Karpas-422 (cell line): ENCODE measurements around the gene MEIS2. TPM values are rescaled to one million over a fixed set of nuclear protein-coding genes. Genes with fewer than 3 reads are reported as not detected.
A peak's percentile ranks its signal among the peaks of the same experiment; 100 is the strongest.

ENCODE experiments used
- DNase-seq: peaks from one replicate; pipeline ENCODE4 v3.0.0-alpha.2; 2015
- H2AFZ ChIP-seq: fragments of 200-600 bp; sonication (generic); 2 replicates; pipeline ENCODE4 v1.6.1; 2014; ENCODE audit warnings: antibody characterized with exemption, low read length, mixed read lengths
- H3K27ac ChIP-seq: fragments of 200-600 bp; sonication (generic); 2 replicates; pipeline ENCODE4 v1.5.1; 2014; ENCODE audit warnings: mild to moderate bottlenecking, low read length, moderate library complexity
- H3K27me3 ChIP-seq: fragments of 200-600 bp; sonication (generic); 2 replicates; pipeline ENCODE4 v1.6.1; 2014; ENCODE audit warnings: low read length, mixed read lengths
- H3K36me3 ChIP-seq: fragments of 200-600 bp; sonication (generic); 2 replicates; pipeline ENCODE4 v1.6.1; 2014; ENCODE audit warnings: low read length, mixed read lengths; ENCODE audit not compliant: insufficient read depth
- H3K4me1 ChIP-seq: fragments of 200-600 bp; sonication (generic); 2 replicates; pipeline ENCODE4 v1.6.1; 2014; ENCODE audit warnings: mild to moderate bottlenecking, low read length, mixed read lengths
- H3K4me2 ChIP-seq: fragments of 200-600 bp; sonication (generic); 2 replicates; pipeline ENCODE4 v1.6.1; 2014; ENCODE audit warnings: low read length, low read depth, mild to moderate bottlenecking; ENCODE audit not compliant: poor library complexity, severe bottlenecking
- H3K4me3 ChIP-seq: fragments of 200-600 bp; sonication (generic); 2 replicates; pipeline ENCODE4 v1.5.1; 2014; ENCODE audit warnings: mild to moderate bottlenecking, antibody characterized with exemption, low read length, mixed read lengths
- H3K79me2 ChIP-seq: fragments of 200-600 bp; sonication (generic); 2 replicates; pipeline ENCODE4 v1.6.1; 2014; ENCODE audit warnings: mild to moderate bottlenecking, low read length, mixed read lengths
- H3K9ac ChIP-seq: fragments of 200-600 bp; sonication (generic); 2 replicates; pipeline ENCODE4 v1.6.0; 2014; ENCODE audit warnings: low read length
- H3K9me2 ChIP-seq: fragments of 200-600 bp; sonication (generic), shearing (Covaris generic); replicated peaks from 2 replicates; pipeline ENCODE4 v1.6.0; 2014; ENCODE audit warnings: mild to moderate bottlenecking, low read length, moderate library complexity; ENCODE audit not compliant: insufficient read depth
- H3K9me3 ChIP-seq: fragments of 300-700, 200-600 bp; sonication (generic); 2 replicates; pipeline ENCODE4 v1.6.1; 2014; ENCODE audit warnings: low read length, mixed read lengths
- H4K20me1 ChIP-seq: fragments of 200-600 bp; sonication (generic); 2 replicates; pipeline ENCODE4 v1.6.1; 2014; ENCODE audit warnings: mild to moderate bottlenecking, antibody characterized with exemption, low read length, low read depth; ENCODE audit not compliant: insufficient read depth
- total RNA-seq: library from RNA; depleted of rRNA; stranded (reverse); fragments of >200 nt; shearing (Covaris generic); gene quantifications from 2 replicates; pipeline ENCODE4 v1.2.3, GENCODE V29; 2014; ENCODE audit warnings: low replicate concordance

Gene MEIS2
- total RNA-seq, 1 experiment from 2014 or later, result 68.2 TPM

DNA sequence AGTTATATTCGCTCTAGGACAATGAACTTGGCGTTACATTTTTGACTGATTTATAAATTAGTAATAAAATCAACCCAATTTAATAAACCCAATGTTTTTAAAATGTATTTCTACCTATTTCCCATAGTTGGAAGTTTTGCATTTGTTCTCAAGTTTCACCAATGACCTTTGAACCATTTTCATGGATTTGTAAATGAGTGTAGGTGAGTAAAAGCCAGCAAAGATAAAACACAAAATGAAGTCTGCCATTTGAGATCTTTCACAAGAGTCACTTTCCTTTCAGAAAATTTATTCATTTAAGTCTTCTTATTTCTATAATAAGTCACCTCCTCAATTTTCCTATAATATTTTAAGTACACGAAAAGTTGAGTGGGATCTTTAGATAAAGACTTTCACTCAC lies 92.1 kb downstream of the MEIS2 start:
- Histone ChIP-seq H3K4me3 (no peak overlapping the region), H3K27ac (0 out of 2 replicates have a peak overlapping the region, but pooled peaks have one; percentile 15), H4K20me1 (no peaks in the 10 kb centered on the region), H2AFZ (no peak overlapping the region), H3K4me1 (peaks cover 39% of the 10 kb centered on the region), H3K36me3 (peaks cover 25% of the 10 kb centered on the region), H3K79me2 (peaks cover 86% of the 10 kb centered on the region), H3K9me3 (no peaks in the 10 kb centered on the region), H3K9ac (no peak overlapping the region), H3K27me3 (no peaks in the 10 kb centered on the region), H3K9me2 (no peaks in the 10 kb centered on the region), H3K4me2 (no peak overlapping the region)
- no peak for DNase-seq

DNA sequence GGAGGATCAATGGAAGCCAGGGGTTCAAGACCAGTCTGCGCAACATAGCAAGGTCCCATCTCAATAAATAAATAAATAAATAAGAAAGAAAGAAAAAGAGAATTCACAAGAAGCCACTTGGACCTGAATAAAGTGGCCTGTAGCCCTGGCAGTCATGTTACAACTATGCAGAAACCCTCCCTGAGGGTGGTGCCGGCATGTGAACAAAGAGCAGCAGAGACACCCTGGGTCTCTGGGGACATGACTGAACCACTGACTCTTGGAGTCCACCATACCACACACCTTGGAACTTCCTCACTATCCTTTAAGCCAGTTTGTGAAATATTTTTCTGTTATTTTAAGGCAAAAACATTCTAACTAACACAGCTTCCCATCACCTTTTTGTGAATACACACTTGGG lies 93.0 kb downstream of the MEIS2 start:
- peak overlapping the region; percentile 28; the same call in 1 of the 2 replicates for H3K27ac ChIP-seq
- H3K9me3 ChIP-seq, result no peaks in the 10 kb centered on the region
- no peak overlapping the region for H3K9ac ChIP-seq
- peaks cover 25% of the 10 kb centered on the region for H3K36me3 ChIP-seq
- H4K20me1 ChIP-seq, result no peaks in the 10 kb centered on the region
- no peak overlapping the region for H3K4me2 ChIP-seq
- no peak for DNase-seq
- H2AFZ ChIP-seq, result no peak overlapping the region
- peaks cover 30% of the 10 kb centered on the region for H3K4me1 ChIP-seq
- H3K9me2 ChIP-seq, result no peaks in the 10 kb centered on the region
- H3K79me2 ChIP-seq, result peaks cover 82% of the 10 kb centered on the region
- H3K4me3 ChIP-seq, result no peak overlapping the region
- no peaks in the 10 kb centered on the region for H3K27me3 ChIP-seq

DNA sequence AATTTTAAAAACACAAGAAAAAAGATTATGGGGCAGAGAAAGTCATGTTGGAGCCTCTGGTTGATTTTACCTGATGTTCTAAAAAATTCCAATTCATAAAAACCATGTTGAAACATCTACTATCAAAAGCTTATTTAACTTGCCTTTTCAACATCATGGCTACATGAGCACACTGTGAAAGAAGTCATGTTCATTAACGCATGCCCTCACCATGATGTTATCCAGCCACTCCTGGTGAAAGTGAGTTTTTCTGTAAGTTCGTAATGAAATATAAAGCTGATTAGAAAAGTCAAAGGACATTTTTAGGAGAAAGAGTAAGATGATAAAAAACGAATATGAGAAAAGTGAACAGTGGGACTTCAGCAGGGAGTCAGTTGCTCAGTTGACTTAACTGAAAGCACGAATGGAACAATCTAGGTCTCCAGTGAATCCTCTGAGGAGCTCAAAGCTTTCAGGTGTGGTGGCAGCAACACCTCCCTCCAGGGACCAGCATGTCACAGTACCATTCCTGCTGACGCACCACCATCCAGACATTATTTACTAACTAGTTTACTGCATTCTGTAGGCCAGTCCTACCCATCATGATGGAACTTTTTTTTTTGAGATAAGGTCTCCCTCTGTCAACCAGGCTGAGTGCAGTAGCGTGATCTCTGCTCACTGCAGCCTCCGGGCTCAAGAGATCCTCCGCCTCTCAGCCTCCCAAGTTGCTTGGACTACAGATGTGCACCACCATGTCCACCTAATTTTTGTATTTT lies 95.2 kb downstream of the MEIS2 start:
- DNase-seq, result no peak

DNA sequence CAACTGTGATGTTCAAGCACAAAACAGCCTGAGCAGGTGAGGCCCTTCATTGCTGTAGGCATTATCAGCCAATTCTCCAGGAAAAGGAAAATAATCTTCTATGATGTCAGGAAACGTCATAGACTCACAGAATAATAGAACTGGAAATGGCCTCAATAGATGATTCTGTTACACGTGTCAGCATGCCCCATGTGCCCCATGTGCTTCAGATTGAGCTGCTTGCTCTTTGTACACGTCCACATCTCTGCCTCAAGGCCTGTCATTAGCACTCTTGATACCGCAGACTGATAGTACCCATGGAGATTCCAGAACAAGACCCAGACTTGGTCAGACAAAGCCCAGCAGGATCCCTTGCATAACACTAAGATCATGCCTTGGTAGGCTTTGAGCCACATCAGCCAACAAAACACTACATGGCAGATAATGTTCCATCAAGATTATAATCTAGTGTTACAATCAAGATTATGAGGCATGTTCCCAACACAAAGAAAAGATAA lies 95.9 kb downstream of the MEIS2 start:
- no peak overlapping the region for H3K4me2 ChIP-seq
- no peak overlapping the region for H3K27ac ChIP-seq
- H3K4me1 ChIP-seq, result peaks cover 20% of the 10 kb centered on the region
- no peak overlapping the region for H2AFZ ChIP-seq
- no peaks in the 10 kb centered on the region for H3K9me3 ChIP-seq
- no peak for DNase-seq
- peaks cover 87% of the 10 kb centered on the region for H3K79me2 ChIP-seq
- no peaks in the 10 kb centered on the region for H3K27me3 ChIP-seq
- no peak overlapping the region for H3K9ac ChIP-seq
- H4K20me1 ChIP-seq, result no peaks in the 10 kb centered on the region
- H3K9me2 ChIP-seq, result no peaks in the 10 kb centered on the region
- peaks cover 21% of the 10 kb centered on the region for H3K36me3 ChIP-seq
- no peak overlapping the region for H3K4me3 ChIP-seq

More for the DNA sequence above, 95.2 kb downstream of the MEIS2 start:
- no peaks in the 10 kb centered on the region for H3K27me3 ChIP-seq
- H3K36me3 ChIP-seq, result peaks cover 21% of the 10 kb centered on the region
- H2AFZ ChIP-seq, result no peak overlapping the region
- peaks cover 81% of the 10 kb centered on the region for H3K79me2 ChIP-seq
- no peaks in the 10 kb centered on the region for H3K9me2 ChIP-seq
- peaks cover 15% of the 10 kb centered on the region for H3K4me1 ChIP-seq
- H4K20me1 ChIP-seq, result no peaks in the 10 kb centered on the region
- no peak overlapping the region for H3K4me2 ChIP-seq
- H3K27ac ChIP-seq, result no peak overlapping the region
- H3K9ac ChIP-seq, result no peak overlapping the region
- no peak overlapping the region for H3K4me3 ChIP-seq
- H3K9me3 ChIP-seq, result no peaks in the 10 kb centered on the region

DNA sequence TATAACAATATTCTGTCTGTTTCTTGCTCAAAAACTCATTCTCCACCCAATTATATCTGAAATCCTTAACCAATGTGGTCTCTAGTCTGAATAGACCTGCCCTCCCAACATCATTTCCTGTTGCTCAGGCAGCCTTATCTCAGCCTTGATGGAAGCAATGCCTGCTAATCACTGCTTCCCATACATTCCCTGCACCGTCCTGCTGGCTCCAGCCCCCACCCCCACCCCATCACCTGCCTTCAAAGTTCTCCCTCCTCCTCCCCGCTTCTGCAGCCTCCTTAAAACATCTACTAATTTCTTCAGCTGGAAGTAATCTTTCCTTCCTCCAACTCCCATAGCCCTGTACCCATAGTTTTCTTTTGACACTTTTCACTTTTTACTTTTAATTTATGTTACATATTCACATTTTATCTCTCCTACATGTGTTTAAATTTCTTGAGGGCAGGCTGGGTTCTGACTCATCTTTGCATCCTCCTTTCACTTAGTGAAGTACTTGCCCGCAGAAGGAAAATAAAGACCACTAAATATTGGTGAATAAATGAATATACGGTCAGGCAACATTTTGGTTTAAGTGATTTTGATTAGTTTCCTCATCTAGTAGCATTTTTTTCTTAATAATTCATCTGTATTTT lies 98.2 kb downstream of the MEIS2 start:
- no peak overlapping the region for H2AFZ ChIP-seq
- no peak overlapping the region for H3K4me3 ChIP-seq
- H3K9ac ChIP-seq, result no peak overlapping the region
- peaks cover 12% of the 10 kb centered on the region for H3K4me1 ChIP-seq
- H3K27me3 ChIP-seq, result no peaks in the 10 kb centered on the region
- H3K27ac ChIP-seq, result no peak overlapping the region
- peaks cover 21% of the 10 kb centered on the region for H3K36me3 ChIP-seq
- H4K20me1 ChIP-seq, result no peaks in the 10 kb centered on the region
- H3K9me2 ChIP-seq, result no peaks in the 10 kb centered on the region
- H3K79me2 ChIP-seq, result peaks cover 79% of the 10 kb centered on the region
- no peak overlapping the region for H3K4me2 ChIP-seq
- no peak for DNase-seq
- no peaks in the 10 kb centered on the region for H3K9me3 ChIP-seq

DNA sequence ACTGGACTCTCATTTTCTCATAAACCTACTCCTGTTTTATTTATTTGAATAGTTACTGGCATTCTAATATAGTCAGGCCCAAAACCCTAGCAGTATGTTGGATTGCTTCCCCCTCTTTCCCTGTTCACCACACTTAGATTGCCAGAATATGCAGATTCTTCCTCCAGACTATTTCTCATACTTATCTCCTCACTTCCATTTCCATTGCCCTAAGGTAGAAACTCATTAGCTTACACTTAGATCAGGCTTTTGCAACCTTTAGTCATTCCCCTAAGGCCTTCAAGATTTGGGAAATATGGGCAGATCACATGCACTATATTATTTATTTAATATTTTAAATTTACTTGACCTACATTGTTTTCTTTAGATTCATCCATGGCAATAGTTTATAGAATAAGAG lies 98.9 kb downstream of the MEIS2 start:
- Histone ChIP-seq H3K27ac (no peak overlapping the region), H3K9me3 (no peaks in the 10 kb centered on the region), H3K4me1 (peaks cover 16% of the 10 kb centered on the region), H3K9ac (no peak overlapping the region), H2AFZ (no peak overlapping the region), H3K4me3 (no peak overlapping the region), H3K9me2 (no peaks in the 10 kb centered on the region), H3K79me2 (peaks cover 79% of the 10 kb centered on the region), H3K27me3 (no peaks in the 10 kb centered on the region), H4K20me1 (no peaks in the 10 kb centered on the region), H3K36me3 (peaks cover 21% of the 10 kb centered on the region), H3K4me2 (no peak overlapping the region)
- DNase-seq, result no peak

DNA sequence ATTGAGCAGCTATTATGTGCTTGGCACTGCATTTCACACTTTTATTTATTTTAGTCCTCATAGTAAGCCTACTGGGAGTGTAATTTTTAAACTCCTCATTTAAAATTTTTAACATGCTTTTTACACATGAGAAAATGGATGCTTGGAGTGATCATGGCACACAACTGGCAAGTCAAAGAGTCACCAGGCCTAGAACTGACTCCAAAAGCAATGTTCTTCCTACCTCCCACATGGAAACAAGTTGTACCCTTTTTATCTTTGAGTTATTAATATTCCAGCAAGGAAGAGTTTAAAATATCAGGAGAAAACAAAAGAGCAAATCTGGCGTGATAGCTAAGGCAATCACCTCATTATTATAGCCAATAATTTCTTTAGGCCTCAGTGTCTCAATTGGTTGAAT lies 100.6 kb downstream of the MEIS2 start:
- Histone ChIP-seq H3K9ac (no peak overlapping the region), H3K9me3 (no peaks in the 10 kb centered on the region), H4K20me1 (no peaks in the 10 kb centered on the region), H3K4me1 (peaks cover 21% of the 10 kb centered on the region), H2AFZ (no peak overlapping the region), H3K79me2 (peaks cover 74% of the 10 kb centered on the region), H3K27me3 (no peaks in the 10 kb centered on the region), H3K4me2 (no peak overlapping the region), H3K4me3 (no peak overlapping the region), H3K36me3 (peaks cover 10% of the 10 kb centered on the region), H3K27ac (no peak overlapping the region), H3K9me2 (no peaks in the 10 kb centered on the region)
- no peak for DNase-seq

DNA sequence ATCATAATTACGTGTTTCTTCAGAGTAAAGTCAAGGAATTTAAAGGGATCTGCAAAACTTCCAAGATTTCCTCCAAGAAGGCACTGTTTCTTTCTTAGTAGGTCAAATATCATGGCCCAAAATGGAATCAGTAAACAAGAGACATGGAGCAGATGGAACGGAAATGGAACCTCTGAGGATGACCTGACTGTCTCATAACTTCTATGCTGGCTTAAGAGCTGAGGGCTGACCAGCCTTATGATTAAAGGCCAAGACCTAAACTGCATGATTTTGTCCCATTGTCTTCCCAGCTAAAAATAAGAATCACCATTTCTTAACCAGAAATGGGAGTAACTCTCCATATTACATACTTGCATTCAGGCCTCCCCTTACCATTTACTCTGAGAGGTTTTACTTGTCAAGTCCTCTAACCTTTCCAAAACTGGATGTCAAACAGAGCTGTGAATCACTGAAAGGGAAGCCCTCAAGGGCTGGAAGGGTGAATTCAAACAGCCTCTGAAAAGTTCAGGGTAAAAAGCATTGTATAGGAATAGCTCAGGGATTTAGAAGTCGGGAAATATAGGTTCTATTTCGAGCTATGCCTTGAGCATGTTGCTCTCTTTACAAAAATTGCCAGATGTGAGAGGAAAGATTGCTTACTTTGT lies 103.7 kb downstream of the MEIS2 start:
- Histone ChIP-seq H3K4me1 (peaks cover 21% of the 10 kb centered on the region), H3K9ac (no peak overlapping the region), H3K9me3 (no peaks in the 10 kb centered on the region), H3K4me3 (no peak overlapping the region), H4K20me1 (no peaks in the 10 kb centered on the region), H3K27me3 (no peaks in the 10 kb centered on the region), H2AFZ (no peak overlapping the region), H3K9me2 (no peaks in the 10 kb centered on the region), H3K36me3 (0 out of 2 replicates have a peak, but pooled peaks cover 8% of the 10 kb centered on the region), H3K79me2 (peaks cover 58% of the 10 kb centered on the region), H3K27ac (no peak overlapping the region), H3K4me2 (no peak overlapping the region)
- DNase-seq, result no peak
